Measurements from ENCODE around the gene GASK1A. TPM values are rescaled to one million over a fixed set of nuclear protein-coding genes. Genes with fewer than 3 reads are reported as not detected.

Gene GASK1A
- total and polyA plus RNA-seq, 4 donors: 0.79 to 22.8 (median 4.6) TPM

DNA sequence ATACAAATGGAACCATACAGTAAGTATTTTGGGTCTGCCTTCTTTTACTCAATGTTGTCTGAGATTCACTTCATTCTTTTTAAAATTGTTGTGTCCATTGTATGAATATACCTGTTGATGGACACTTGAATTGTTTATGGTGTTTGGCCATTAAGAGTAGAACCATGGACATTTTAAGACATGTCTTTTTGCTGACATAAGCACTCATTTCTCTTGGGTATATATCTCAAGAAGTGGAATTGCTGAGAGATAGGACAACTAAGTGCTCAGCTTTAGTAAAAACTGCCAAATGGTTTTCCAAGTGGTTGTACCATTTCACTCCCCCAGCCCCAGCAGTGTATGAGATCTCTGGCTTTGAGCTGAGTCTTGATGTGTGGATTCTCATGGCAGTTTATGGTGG lies 98.6 kb downstream of the GASK1A start:
- no peaks in the 10 kb centered on the region for H3K27me3 ChIP-seq (ENCODE audit: control insufficient read depth in 4 of 4, insufficient read depth in 4 of 4, low read length in 3 of 4)
- H3K9ac ChIP-seq (ENCODE audit: low read depth in 1 of 2, low read length in 2 of 2): no peak overlapping the region
- H3K27ac ChIP-seq (ENCODE audit: low read depth in 1 of 2, low read length in 2 of 2): no peak overlapping the region
- H3K36me3 ChIP-seq (ENCODE audit: control insufficient read depth in 4 of 4, insufficient read depth in 3 of 4, low read depth in 1 of 4, low read length in 3 of 4): peaks cover 0 to 16% (median 4%) of the 10 kb centered on the region in 4 donors
- no peak for DNase-seq (ENCODE audit: low spot score)
- H3K9me3 ChIP-seq (ENCODE audit: control insufficient read depth in 4 of 4, low read length in 3 of 4): no peaks in the 10 kb centered on the region
- TF ChIP-seq EGR1 (IDR thresholded peaks at IDR 0.05; ENCODE audit: low read depth in 2 of 2): no peak
- TF ChIP-seq RAD21 (IDR thresholded peaks at IDR 0.05): no peak
- no peak for TF ChIP-seq HNF4A (conservative IDR thresholded peaks at IDR 0.05)
- no peak for TF ChIP-seq NR2F2 (IDR thresholded peaks at IDR 0.05)
- TF ChIP-seq, protein P1, sequence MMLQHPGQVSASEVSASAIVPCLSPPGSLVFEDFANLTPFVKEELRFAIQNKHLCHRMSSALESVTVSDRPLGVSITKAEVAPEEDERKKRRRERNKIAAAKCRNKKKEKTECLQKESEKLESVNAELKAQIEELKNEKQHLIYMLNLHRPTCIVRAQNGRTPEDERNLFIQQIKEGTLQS (IDR thresholded peaks at IDR 0.05): no peak
- TF ChIP-seq, protein P2, sequence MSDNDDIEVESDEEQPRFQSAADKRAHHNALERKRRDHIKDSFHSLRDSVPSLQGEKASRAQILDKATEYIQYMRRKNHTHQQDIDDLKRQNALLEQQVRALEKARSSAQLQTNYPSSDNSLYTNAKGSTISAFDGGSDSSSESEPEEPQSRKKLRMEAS (IDR thresholded peaks at IDR 0.05): no peak
- no peak for TF ChIP-seq JUND (IDR thresholded peaks at IDR 0.05)
- no peak for TF ChIP-seq FOXA1 (IDR thresholded peaks at IDR 0.05)
- TF ChIP-seq, protein P3, sequence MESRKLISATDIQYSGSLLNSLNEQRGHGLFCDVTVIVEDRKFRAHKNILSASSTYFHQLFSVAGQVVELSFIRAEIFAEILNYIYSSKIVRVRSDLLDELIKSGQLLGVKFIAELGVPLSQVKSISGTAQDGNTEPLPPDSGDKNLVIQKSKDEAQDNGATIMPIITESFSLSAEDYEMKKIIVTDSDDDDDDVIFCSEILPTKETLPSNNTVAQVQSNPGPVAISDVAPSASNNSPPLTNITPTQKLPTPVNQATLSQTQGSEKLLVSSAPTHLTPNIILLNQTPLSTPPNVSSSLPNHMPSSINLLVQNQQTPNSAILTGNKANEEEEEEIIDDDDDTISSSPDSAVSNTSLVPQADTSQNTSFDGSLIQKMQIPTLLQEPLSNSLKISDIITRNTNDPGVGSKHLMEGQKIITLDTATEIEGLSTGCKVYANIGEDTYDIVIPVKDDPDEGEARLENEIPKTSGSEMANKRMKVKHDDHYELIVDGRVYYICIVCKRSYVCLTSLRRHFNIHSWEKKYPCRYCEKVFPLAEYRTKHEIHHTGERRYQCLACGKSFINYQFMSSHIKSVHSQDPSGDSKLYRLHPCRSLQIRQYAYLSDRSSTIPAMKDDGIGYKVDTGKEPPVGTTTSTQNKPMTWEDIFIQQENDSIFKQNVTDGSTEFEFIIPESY (IDR thresholded peaks at IDR 0.05): no peak
- TF ChIP-seq, protein P4, sequence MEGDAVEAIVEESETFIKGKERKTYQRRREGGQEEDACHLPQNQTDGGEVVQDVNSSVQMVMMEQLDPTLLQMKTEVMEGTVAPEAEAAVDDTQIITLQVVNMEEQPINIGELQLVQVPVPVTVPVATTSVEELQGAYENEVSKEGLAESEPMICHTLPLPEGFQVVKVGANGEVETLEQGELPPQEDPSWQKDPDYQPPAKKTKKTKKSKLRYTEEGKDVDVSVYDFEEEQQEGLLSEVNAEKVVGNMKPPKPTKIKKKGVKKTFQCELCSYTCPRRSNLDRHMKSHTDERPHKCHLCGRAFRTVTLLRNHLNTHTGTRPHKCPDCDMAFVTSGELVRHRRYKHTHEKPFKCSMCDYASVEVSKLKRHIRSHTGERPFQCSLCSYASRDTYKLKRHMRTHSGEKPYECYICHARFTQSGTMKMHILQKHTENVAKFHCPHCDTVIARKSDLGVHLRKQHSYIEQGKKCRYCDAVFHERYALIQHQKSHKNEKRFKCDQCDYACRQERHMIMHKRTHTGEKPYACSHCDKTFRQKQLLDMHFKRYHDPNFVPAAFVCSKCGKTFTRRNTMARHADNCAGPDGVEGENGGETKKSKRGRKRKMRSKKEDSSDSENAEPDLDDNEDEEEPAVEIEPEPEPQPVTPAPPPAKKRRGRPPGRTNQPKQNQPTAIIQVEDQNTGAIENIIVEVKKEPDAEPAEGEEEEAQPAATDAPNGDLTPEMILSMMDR (IDR thresholded peaks at IDR 0.05; ENCODE audit: low read depth, low read length, missing input control): no peak
- TF ChIP-seq FOXA2 (IDR thresholded peaks at IDR 0.05): no peak
- no peak for TF ChIP-seq HNF4G (IDR thresholded peaks at IDR 0.05)
- TF ChIP-seq RXRA (IDR thresholded peaks at IDR 0.05): no peak
- no peak overlapping the region for H3K4me3 ChIP-seq (ENCODE audit: low read depth in 1 of 3, low read length in 3 of 3)
- H3K4me1 ChIP-seq (ENCODE audit: control insufficient read depth in 4 of 4, insufficient read depth in 4 of 4, low read length in 3 of 4): peaks cover 9 to 25% (median 19%) of the 10 kb centered on the region in 4 donors

DNA sequence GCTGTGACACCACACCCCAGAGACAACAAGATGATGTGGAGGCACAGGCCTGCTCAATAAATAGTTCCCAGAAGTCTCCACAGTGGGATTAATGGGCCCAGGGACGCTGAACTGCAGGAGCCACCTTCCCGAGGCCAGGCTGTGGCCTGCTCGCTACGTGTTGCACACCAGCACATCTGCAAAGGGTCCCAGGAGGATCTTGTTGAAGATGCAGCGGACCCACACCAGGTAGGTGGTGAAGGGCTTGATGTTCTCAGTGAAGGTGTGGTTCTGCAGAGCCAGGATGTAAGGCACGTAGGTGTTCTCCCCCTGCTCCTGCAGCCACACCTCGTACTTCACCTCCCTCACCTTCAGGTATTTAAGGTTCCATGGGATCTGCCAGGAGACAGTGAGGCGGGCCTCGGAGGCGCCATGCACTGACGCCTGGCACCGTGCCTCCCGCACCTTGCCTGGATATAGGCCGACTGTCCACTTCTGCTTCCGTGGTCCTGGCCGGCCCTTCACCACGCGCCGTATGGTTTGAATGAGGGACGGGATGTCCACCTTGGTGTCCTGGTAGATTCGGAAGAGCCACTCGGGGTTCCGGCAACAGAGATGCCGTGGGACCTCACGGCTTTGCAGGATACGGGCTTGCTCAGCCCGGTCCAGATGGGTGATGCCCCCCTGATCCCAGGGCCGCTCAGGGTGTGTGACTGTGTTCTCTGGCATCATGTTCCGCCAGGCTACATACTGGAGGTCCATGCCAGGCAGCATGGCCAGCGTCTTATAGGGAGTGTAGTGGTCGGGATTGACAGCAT lies 100.6 kb downstream of the GASK1A start:
- Histone ChIP-seq H3K27ac (ENCODE audit: low read depth in 1 of 2, low read length in 2 of 2) (no peak overlapping the region), H3K27me3 (ENCODE audit: control insufficient read depth in 4 of 4, insufficient read depth in 4 of 4, low read length in 3 of 4) (no peaks in the 10 kb centered on the region), H3K36me3 (ENCODE audit: control insufficient read depth in 4 of 4, insufficient read depth in 3 of 4, low read depth in 1 of 4, low read length in 3 of 4) (peaks cover 0 to 16% (median 4%) of the 10 kb centered on the region in 4 donors), H3K4me1 (ENCODE audit: control insufficient read depth in 4 of 4, insufficient read depth in 4 of 4, low read length in 3 of 4) (peaks cover 4 to 17% (median 14%) of the 10 kb centered on the region in 4 donors), H3K4me3 (ENCODE audit: low read depth in 1 of 3, low read length in 3 of 3) (no peak overlapping the region), H3K9ac (ENCODE audit: low read depth in 1 of 2, low read length in 2 of 2) (no peak overlapping the region), H3K9me3 (ENCODE audit: control insufficient read depth in 4 of 4, low read length in 3 of 4) (no peaks in the 10 kb centered on the region)
- TF ChIP-seq, protein P5, sequence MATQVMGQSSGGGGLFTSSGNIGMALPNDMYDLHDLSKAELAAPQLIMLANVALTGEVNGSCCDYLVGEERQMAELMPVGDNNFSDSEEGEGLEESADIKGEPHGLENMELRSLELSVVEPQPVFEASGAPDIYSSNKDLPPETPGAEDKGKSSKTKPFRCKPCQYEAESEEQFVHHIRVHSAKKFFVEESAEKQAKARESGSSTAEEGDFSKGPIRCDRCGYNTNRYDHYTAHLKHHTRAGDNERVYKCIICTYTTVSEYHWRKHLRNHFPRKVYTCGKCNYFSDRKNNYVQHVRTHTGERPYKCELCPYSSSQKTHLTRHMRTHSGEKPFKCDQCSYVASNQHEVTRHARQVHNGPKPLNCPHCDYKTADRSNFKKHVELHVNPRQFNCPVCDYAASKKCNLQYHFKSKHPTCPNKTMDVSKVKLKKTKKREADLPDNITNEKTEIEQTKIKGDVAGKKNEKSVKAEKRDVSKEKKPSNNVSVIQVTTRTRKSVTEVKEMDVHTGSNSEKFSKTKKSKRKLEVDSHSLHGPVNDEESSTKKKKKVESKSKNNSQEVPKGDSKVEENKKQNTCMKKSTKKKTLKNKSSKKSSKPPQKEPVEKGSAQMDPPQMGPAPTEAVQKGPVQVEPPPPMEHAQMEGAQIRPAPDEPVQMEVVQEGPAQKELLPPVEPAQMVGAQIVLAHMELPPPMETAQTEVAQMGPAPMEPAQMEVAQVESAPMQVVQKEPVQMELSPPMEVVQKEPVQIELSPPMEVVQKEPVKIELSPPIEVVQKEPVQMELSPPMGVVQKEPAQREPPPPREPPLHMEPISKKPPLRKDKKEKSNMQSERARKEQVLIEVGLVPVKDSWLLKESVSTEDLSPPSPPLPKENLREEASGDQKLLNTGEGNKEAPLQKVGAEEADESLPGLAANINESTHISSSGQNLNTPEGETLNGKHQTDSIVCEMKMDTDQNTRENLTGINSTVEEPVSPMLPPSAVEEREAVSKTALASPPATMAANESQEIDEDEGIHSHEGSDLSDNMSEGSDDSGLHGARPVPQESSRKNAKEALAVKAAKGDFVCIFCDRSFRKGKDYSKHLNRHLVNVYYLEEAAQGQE (IDR thresholded peaks at IDR 0.05): no peak
- TF ChIP-seq SP1 (IDR thresholded peaks at IDR 0.05): no peak
- WGBS: 96% methylated on average over 31 of the region's 31 CpGs
- peak; percentile 25 for DNase-seq (ENCODE audit: low spot score)
